GM21737 (cell line): ENCODE data around the gene FANCE.

Experiments
- ATAC-seq: cut with Tn5 transposase; IDR thresholded peaks from one replicate; pipeline ENCODE4 v1.9.1; 2021; ENCODE audit warnings: mild to moderate bottlenecking, moderate library complexity; ENCODE audit not compliant: unreplicated experiment

The FANCE gene

DNA sequence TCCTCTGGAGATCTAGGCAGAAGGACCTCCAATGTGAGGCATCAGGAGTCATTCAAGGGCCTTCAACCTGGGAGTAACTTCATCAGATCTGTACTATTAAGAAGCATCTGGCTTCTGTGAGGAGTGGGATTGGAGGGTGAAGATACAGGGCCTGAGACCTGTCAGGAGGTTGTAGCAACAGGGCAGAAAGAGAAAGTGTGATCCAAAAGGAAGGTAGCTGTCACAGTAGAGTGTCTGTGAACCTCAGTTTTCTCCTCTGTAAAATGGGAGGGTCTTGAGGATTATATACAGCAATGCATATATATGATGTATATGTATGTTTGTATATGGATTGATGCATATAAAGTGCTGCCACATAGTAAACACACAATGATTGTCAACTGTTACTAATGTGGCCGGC lies 13.5 kb downstream of the FANCE start:
- no peak for ATAC-seq

DNA sequence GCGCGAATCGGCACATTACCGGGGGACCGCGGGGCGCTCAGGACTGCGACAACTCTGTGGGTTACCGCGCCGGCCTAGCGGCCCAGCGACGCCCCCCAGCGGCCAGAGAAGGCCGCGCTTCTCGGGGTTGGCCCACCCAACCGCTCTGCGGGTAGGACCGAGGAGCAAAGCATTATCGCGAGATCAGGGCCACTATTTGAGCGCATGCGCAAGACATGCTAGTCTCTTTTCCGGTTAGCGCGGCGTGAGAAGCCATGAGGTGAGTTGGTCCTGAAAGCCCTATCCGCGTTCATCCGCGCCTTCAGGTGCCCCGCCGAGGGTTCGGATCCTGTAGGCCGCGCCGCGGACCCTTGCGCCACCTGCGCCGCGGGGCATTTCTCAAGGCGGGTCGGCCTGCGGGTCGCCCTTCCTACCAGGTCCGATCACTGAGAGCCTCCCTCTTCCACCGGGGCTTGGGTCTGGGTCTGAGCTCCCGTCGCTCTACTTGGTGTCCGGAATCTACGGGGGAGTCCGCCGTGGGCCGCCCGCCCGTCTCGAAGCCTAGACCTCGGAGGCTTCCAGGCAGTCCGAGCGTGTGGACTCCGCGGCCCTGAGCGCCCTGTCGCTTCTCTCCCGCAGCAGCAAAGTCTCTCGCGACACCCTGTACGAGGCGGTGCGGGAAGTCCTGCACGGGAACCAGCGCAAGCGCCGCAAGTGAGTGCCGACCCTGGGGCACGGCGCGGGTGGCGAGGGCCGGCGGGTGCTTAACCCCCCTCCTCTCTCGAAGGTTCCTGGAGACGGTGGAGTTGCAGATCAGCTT lies 16.2 kb downstream of the FANCE start, which contains the start of gene RPL10A:
RPL10A (plus strand) TSS at position 221 of the 799 bp plus-strand sequence; CDS start at position 255, 34 bp downstream.
- peak; percentile 85 for ATAC-seq

DNA sequence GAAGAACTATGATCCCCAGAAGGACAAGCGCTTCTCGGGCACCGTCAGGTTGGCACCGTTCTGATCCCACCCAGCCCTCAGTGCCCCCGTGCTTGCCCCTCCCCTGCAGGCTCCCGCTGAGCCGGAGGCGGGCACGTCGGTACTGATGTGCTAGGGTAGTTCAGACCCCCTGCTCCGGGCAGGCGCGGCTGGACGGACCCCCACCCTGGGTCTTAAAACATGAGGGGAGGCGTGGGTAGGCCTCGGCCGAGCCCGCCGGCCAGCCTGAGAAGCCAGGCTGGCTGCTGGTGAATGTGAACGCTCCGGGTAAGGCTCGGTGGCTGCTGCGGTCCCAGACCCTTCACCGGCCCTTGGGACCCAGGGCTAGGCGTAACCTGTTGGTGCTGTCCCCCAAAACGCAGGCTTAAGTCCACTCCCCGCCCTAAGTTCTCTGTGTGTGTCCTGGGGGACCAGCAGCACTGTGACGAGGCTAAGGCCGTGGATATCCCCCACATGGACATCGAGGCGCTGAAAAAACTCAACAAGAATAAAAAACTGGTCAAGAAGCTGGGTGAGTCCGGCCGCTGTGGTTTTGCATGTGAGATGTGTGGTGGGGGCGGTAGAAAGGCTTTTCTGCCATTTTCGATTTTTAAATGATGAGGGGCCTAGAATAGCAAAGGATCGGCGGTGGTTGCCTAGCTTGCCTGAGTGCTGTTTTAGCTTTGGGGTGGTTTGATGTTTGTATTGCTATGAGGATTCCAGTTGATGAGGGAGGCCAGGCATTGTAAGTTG lies 17.0 kb downstream of the FANCE start:
- ATAC-seq = no peak

DNA sequence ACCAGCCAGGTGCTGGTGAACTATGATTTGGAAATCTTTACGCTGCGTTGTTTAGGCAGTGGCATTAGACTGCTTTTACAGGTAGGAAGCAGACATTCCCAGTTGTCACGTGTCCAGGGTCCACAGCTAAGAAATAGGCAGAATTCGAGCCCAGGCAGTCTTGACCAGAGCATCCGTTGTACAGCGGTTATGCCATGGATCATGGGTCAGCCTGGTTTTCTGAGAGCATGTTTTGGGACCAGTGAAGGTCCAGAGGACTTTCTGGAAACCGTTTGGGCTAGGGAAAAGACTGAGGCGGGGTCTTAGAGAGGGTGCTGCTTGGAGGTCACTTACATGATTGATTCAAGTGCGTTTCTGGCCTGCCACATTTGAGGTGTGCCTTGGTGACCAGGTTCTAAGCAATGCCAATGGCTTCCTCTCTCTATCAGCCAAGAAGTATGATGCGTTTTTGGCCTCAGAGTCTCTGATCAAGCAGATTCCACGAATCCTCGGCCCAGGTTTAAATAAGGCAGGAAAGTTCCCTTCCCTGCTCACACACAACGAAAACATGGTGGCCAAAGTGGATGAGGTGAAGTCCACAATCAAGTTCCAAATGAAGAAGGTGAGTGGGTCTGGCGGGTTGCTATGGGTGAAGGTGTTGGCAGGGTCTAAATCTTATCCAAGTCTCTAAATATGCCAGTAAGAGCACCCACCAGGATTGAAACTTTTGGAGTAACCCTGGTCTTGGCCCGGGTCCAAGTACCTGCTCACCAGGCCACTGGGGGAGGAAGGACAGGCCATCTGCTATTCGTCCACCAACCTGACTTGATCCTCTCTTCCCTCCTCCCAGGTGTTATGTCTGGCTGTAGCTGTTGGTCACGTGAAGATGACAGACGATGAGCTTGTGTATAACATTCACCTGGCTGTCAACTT lies 17.9 kb downstream of the FANCE start:
- ATAC-seq = no peak

DNA sequence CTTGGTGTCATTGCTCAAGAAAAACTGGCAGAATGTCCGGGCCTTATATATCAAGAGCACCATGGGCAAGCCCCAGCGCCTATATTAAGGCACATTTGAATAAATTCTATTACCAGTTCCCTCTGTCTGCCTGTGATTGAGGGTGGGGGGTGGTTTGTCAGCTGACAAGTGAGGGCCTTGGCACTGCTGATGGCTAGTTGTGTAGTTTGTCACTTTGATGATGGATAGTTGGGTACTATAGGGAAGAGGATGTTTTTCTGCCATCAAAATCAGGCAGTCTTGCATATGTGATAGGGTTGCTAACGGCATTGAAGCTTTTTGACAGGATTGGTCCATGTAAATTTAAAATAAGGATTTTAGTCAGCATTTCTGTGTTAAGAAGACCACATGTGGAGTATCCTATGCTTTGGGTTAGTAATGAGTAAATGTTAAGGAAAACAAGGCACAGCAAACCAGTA lies 18.6 kb downstream of the FANCE start:
- no peak for ATAC-seq

DNA sequence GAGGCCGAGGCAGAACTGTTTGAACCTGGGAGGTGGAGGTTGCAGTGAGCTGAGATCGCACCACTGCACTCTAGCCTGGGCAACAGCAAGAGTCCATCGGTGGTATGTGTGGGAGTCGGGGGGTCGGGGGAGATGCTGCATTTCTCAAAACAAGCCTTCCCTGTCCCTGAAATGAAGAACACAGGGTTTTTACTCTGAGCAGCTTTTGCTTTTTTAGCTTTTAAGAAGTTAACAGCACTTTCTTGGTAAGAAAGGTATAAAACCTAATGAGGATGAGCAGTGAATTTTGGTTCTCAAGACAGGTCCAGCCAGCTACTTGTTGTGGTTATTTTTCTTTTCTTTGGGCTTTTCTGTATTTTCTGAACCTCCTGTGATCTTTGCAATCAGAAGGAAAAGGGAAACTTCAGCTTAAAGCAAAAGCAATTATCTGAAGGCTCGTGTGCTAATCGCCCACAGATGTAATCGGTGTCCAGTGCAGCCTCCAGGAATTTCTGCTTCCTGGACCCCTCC lies 19.8 kb downstream of the FANCE start:
- no peak for ATAC-seq

DNA sequence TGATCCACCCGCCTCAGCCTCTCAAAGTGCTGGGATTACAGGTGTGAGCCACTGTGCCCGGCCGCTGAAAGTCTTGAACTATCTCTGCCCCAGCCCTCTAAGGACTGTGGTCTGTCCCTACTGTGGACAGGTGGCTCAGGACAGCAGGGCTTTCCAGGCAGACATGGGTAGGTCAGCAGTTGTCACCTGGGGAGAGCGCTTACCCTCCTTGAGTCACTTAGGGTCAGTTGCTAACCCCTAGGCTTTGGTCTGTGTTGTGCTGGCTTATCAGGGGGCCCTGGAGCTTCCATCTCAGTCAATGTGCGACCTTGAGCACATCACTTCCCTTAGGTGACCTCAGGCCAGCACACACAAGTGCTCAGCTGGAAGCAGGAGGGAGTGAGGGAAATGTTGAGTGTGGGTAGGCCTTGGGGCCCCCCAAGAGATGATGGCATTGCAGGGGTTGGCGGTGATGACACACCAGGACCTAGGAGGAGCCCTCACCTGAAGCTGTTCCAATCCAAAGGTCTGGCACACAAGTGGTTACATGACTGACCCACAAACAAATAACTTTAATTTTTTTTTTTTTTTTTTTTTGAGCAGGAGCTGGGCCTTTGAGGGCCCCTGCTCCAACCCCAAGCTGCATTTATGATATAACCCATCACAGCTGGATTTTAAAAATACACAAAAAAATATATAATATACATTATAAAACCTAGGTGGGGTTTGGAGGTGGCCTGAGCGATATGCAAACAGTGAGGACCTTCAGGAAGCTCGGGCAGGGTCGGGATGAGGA lies 21.1 kb downstream of the FANCE start:
- no peak for ATAC-seq

DNA sequence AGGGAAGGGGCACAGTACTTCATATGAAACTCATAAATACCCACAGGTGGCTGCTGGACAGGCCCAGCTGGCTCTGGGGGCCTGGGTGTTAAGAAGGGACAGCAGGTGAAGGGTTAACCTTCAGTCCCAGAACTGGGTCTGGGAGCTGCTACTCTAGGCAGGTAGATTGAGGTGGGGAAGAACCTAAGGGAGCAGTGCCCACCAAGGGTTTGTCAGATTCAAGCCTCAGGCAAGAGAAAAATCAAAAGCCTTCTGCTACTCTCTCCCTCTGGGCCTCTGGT lies 21.7 kb downstream of the FANCE start:
- no peak for ATAC-seq

DNA sequence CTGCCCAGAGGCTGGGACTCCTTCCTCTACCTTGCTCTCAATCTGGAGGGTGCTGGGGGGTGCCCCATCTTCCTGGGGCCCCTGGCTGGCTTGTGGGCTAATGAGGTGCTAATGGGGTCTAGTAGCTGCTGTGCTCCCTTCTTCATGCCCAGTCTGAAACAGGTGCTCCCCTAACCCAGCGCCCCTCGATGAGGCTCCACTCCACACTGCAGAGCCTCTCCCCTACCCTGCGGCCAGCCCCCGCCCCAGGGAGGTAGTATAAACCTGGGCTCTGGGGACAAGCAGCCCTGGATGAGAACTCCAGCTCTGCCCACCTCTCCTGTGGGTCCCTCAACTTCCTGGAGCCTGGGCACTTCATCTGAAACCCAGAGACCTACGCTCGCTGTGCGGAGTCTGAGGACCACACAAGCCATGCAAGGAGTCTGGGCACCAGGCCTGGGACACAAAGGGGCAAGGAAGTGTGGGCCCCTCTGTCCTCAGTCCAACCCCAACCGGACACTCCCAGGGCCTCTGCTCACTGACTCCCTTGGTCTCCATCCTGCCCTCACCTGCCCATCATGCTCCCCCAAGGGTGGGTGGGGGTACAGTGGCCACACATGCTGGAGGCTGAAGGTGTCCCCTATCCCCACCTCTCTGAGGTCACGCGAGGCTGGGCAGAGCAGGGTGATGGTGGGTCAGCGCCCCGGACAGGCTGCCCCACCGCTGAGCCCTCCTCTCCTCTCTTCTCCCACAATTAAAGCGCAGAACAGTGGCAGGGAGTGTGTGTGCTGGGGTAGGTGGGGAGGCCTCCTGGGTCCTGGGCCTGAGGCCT lies 22.2 kb downstream of the FANCE start:
- no peak for ATAC-seq

DNA sequence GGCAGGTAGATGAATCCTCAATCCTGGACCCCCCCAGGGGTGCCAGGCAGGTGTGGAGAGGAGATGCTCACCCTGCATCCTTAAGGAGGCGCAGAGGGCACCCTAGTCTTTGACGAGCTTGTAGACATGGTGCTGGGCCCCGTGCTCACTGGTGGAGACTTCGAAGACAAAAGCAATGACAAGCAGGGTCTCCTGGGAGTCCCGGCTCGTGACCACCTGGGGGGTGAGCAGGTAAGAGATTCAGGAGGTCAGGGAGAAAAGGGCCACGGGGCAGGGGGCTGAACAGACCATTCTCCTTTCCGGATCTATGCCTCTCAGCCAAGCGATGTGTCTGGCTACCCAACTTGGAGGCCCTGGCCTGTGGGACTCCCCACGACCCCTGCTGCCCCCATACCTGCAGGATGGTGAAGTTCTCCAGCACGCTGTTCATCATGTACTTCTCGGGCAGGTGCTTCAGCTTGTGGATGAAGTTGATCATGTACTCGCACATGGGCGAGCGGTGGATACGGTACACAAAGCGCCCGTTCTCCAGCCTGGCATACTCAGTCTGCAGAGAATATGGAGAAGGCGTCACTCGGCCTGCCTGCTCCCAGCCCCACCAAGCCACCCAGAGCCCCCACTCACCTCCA lies 22.9 kb downstream of the FANCE start:
- no peak for ATAC-seq

DNA sequence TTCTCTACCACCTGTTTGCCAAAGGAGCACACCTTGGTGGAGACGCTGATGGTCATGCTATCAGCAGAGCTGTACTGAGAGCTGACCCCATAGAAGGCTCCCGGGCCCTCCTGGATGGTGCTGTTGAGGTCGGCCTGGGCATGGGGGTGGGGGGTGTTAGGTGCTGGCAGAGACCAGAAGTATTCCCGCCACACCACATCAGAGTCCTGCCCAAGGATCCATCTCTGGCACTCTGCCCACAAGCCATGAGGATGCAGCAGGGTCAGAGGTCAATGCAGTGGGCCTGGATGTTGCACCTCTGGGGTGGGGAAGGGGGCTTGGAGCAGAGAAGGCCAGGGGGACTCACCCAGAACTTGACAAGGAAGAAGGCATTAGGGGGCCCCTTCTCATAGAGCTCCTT lies 23.4 kb downstream of the FANCE start:
- no peak for ATAC-seq

DNA sequence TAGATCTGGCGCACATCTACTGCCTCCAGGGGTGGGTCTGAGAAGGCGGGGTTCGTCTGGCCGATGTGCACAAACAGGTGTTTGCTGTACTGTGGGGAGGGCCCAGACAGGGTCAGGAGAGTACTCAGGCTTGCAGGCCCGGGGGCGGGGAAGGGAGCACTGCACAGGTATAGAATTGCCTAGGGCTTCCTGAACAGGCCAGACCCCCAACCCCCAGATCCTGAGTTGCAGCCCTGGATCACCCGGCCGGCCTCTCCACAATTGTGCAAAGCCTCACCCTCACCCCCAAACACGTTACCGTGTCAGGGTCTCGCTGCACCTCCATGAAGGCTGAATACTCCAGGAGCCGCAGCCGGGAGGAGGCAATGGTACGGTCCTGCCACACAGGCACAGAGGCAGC lies 23.9 kb downstream of the FANCE start:
- no peak for ATAC-seq

DNA sequence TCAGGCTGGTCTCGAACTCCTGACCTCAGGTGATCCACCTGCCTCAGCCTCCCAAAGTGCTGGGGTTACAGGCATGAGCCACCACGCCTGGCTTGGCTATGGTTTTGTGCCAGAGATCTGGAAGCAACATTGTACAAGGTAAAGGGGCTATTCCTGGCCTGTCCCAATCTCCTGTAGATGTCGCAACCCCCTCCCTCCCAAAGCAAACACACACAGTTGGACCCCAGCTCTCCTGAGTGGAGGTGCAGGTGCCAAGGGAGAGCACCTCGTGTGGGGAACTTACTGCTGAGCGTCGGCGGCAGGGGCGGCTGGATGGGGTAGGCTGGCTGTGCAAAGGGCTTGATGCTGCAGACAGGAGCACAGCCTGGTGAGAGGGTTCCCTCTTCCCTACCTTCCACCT lies 24.9 kb downstream of the FANCE start:
- no peak for ATAC-seq

DNA sequence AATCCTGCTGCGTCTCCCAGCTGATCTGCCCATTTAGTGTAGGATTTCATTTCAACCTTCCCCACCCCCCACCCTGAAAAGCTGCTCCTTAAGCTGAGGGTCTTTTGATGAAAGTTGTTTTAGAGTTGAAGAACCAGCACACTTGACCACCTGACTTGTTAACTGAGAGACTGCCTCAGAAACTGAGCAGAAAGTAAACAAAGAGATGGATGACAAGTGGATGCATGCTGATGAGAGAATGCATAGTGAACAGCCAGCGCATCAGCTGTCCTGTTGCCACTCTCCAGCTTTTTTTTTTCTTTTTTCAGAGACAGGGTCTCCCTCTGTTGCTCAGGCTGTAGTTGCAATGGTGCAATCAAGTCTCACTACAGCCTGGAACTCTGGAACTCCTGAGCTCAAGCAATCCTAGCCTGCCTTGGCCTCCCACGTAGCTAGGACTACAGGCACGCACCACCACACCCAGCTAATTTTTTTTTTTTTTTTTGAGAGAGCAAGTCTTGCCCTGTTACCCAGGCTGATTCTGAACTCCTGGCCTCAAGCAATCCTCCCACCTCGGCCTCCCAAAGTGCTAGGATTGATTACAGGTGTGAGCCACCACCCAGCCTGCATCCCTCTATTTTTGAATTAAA lies 25.5 kb downstream of the FANCE start:
- no peak for ATAC-seq

DNA sequence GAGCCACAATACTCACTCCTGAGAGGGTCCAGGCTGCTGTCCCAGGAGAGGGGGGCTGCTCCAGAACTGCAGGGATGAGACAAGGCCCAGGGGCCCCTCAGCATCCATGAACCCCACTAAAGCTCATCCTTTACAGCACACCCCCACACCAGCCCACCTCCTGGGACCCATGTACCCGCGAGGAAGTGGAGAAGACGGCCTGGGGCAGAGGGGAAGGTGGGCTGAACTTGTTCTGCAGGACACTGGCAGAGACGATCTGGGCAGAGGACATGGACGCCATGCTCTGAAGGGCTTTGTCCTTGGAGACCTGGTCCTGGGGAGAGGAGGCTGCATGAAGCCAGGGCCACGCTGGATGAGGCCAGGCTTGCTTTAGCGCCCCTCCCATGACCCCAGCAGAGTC lies 26.1 kb downstream of the FANCE start:
- ATAC-seq = no peak

DNA sequence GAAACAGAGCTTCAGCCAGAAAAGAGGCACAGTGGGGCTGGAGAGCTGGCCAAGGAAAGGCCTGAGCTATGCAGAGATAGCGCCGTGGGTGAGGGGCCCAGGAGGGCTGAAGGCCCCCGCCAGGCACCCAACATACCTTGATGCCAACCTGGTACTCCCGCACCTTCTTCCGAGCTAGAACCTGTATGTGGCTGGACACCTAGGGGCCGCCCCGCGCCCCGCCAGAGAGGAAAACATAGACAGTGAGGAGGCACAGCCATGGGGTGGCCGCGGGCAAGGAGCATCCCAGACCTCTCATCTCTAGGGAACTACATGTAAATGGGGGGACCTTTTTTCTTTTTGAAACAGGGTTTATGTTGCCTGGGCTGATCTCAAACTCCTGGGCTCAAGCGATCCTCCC lies 28.0 kb downstream of the FANCE start:
- ATAC-seq = no peak

DNA sequence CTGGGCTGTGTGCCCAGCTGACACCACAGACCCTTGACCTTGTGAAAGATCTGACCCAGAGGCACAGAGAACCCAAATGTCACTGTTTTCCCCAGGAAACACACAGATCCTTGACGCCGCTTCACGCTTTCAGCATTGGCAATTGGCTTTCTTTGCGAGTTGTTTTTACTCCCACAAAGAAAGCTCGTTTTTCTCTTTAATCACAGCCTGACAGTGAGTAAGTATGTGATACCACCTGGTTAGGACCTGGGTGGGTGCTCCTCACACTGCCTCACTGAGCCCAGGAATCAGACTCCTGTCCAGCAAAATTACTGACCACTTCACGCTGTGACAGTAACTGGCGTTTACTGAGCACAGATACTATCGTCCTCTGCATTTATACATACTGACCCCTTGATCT lies 29.1 kb downstream of the FANCE start:
- ATAC-seq = no peak

DNA sequence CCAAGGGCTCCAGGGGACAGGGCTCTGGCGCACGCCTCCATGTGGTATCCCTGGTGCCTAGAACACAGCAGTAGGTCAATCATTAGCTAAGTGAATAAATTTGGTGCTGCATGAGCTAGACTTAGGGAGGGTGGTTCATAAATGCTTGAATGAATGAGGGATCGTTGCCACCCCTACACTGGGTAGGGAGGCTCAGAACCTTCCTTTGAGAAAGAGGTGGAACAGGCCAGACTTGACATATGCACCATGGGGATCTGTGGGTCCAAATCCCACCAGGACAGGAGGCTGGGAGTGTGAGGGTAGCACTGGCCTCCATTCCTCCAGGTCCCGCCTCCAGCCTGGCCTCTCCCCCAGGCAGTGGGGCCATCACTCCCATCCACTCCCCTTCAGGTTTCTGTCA lies 30.9 kb downstream of the FANCE start:
- no peak for ATAC-seq

DNA sequence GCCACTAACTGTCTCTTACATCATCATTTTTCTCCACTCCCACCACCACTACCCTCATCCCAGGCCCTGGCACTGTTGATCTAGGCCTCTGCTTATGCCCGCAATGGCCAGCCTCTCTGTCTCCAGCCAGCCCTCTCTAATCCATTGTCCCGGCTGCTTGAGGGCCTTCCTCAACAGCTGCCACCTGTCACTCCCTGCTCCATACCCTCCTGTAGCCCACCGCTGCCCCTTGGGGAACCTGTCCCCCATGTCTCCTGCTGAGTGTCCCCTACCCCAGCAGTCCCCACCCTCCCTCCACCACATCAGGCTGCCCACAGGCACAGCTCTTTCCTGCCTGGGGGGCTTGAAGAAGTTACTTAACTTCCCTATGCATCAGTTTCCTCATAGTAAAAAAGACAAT lies 31.4 kb downstream of the FANCE start:
- ATAC-seq = no peak
